Panc1 (cell line): ENCODE results near the gene HEATR9. TPM values are rescaled to one million over a fixed set of nuclear protein-coding genes. Genes with fewer than 3 reads are reported as not detected.

Experiments used
- ATAC-seq: fragments of 200-7000 bp; cut with Tn5 transposase; 2 replicates; pipeline ENCODE4 v1.9.1; 2020; ENCODE audit warnings: mild to moderate bottlenecking, moderate library complexity
- BruUV-seq: library from RNA; stranded (reverse); fragments of 400-500 nt; replicated peaks from 2 replicates; lab custom pipeline; 2021; lab: Mats Ljungman, UMichigan
- CTCF ChIA-PET: fragments of 300-600 bp; sonication (Branson Sonifier 250); formaldehyde crosslinking; loops from one replicate; lab custom pipeline; 2022; ENCODE audit warnings: antibody characterized with exemption; lab: Charles Lee
- POLR2A ChIA-PET: fragments of 300-600 bp; sonication (Branson Sonifier 250); formaldehyde crosslinking; loops from one replicate; lab custom pipeline; 2022; ENCODE audit warnings: antibody characterized with exemption; lab: Charles Lee
- DNase-seq: peaks from one replicate; pipeline ENCODE4 v3.0.0-alpha.2; 2010; ENCODE audit warnings: low read depth, low spot score
- H3K27ac ChIP-seq: 2 replicates; pipeline ENCODE4 v1.5.1; 2011; ENCODE audit warnings: mild to moderate bottlenecking, low read length, inconsistent platforms
- H3K27me3 ChIP-seq: fragments of 200-500 bp; sonication (Bioruptor generic); 2 replicates; pipeline ENCODE4 v1.6.0; 2014; ENCODE audit warnings: low read length, inconsistent platforms; ENCODE audit not compliant: control insufficient read depth, insufficient read depth
- H3K36me3 ChIP-seq: fragments of 200-500 bp; sonication (Bioruptor generic); 2 replicates; pipeline ENCODE4 v1.5.1; 2014; ENCODE audit warnings: inconsistent platforms, mild to moderate bottlenecking, low read length, moderate library complexity; ENCODE audit not compliant: control insufficient read depth, insufficient read depth
- H3K4me1 ChIP-seq: 2 replicates; pipeline ENCODE4 v1.5.1; 2011; ENCODE audit warnings: inconsistent platforms, mild to moderate bottlenecking, low read length, moderate library complexity; ENCODE audit not compliant: control insufficient read depth, insufficient read depth
- H3K4me3 ChIP-seq, 2 experiments: 2 replicates each; pipeline ENCODE4 v1.5.1; 2011 to 2012; ENCODE audit warnings: low read depth in 2 of 2, low read length in 2 of 2, mild to moderate bottlenecking in 2 of 2, inconsistent platforms in 1 of 2, moderate library complexity in 1 of 2
- H3K9me3 ChIP-seq: fragments of 200-500 bp; sonication (Bioruptor generic); 2 replicates; pipeline ENCODE4 v1.5.1; 2014; ENCODE audit warnings: low read depth, mild to moderate bottlenecking, inconsistent platforms, low read length, moderate library complexity; ENCODE audit not compliant: control insufficient read depth, insufficient read depth
- POLR2AphosphoS5 ChIP-seq: IDR thresholded peaks from 2 replicates; pipeline ENCODE4 v1.6.1; 2012; ENCODE audit warnings: mild to moderate bottlenecking, low read depth, low read length, moderate library complexity
- SIN3A ChIP-seq: IDR thresholded peaks from 2 replicates; pipeline ENCODE4 v1.6.1; 2012; ENCODE audit warnings: low read depth, mild to moderate bottlenecking, low read length, moderate library complexity, borderline replicate concordance; ENCODE audit not compliant: insufficient read depth
- TCF7L2 ChIP-seq: IDR thresholded peaks from 2 replicates; pipeline ENCODE4 v1.6.1; 2011; ENCODE audit warnings: mild to moderate bottlenecking, low read depth, low read length, inconsistent platforms
- in situ Hi-C: cut with HindIII; loops from 2 replicates; pipeline ENCODE4 v1.10.0; 2016; ENCODE audit warnings: low sequenced_read_pairs, low pct_unique_long_range_greater_than_20kb
- intact Hi-C: fragments of 100-400 bp; cut with micrococcal nuclease; formaldehyde crosslinking; loops from one replicate; pipeline ENCODE4 v1.10.0; 2022; ENCODE audit not compliant: unreplicated experiment
- total RNA-seq: library from RNA; stranded (reverse); gene quantifications from one replicate; pipeline ENCODE4 v1.2.1, GENCODE V29; 2021; ENCODE audit not compliant: unreplicated experiment
- TF ChIP-seq, protein P1 (sequence below): fragments of 450-650 bp; IDR thresholded peaks from 2 replicates; pipeline ENCODE4 v1.5.1; 2017; ENCODE audit warnings: mild to moderate bottlenecking
- TF ChIP-seq, protein P2 (sequence below), 2 experiments: IDR thresholded peaks; 2 replicates each; pipeline ENCODE4 v1.6.1; 2011 to 2012; ENCODE audit warnings: low read depth in 2 of 2, control low read depth in 1 of 2, low read length in 1 of 2, mild to moderate bottlenecking in 1 of 2, moderate library complexity in 1 of 2; ENCODE audit not compliant: insufficient read depth in 1 of 2

Gene HEATR9
- total RNA-seq, 1 experiment from 2014 or later, result not detected

DNA sequence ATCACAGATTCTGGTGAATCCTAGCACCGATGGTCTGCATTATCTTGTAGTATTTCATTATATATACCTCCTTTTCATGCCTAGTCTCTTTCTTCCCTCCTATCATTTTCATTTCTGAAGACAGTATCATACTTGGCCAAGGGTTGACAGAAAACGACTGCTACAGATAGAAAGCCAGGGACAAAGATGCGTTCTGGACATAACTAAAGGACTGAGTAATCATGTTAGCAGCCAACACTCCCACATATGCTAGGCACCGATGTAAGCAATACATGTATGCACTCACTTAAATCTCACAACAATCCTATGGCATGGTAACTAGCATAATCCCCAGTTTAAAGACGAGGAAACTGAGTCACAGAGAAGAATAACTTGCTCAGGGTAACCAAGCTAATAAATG is 39.0 kb upstream of the HEATR9 start:
- BruUV-seq, result no TSS peak
- in situ Hi-C loops, result no loop called here
- no peak overlapping the region for H3K4me3 ChIP-seq
- H3K27me3 ChIP-seq, result no peaks in the 10 kb centered on the region
- intact Hi-C loops, result no loop called here
- CTCF ChIA-PET, result interaction anchor here (0.6 kb wide), 1 partner anchor 81 kb away, joined by 8 read pairs; no protein-coding TSS in a partner anchor
- no peaks in the 10 kb centered on the region for H3K36me3 ChIP-seq
- no peak for ATAC-seq
- no peak for DNase-seq
- TF ChIP-seq SIN3A, result no peak
- TF ChIP-seq, protein P1, sequence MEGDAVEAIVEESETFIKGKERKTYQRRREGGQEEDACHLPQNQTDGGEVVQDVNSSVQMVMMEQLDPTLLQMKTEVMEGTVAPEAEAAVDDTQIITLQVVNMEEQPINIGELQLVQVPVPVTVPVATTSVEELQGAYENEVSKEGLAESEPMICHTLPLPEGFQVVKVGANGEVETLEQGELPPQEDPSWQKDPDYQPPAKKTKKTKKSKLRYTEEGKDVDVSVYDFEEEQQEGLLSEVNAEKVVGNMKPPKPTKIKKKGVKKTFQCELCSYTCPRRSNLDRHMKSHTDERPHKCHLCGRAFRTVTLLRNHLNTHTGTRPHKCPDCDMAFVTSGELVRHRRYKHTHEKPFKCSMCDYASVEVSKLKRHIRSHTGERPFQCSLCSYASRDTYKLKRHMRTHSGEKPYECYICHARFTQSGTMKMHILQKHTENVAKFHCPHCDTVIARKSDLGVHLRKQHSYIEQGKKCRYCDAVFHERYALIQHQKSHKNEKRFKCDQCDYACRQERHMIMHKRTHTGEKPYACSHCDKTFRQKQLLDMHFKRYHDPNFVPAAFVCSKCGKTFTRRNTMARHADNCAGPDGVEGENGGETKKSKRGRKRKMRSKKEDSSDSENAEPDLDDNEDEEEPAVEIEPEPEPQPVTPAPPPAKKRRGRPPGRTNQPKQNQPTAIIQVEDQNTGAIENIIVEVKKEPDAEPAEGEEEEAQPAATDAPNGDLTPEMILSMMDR, result no peak
- TF ChIP-seq, protein P2, sequence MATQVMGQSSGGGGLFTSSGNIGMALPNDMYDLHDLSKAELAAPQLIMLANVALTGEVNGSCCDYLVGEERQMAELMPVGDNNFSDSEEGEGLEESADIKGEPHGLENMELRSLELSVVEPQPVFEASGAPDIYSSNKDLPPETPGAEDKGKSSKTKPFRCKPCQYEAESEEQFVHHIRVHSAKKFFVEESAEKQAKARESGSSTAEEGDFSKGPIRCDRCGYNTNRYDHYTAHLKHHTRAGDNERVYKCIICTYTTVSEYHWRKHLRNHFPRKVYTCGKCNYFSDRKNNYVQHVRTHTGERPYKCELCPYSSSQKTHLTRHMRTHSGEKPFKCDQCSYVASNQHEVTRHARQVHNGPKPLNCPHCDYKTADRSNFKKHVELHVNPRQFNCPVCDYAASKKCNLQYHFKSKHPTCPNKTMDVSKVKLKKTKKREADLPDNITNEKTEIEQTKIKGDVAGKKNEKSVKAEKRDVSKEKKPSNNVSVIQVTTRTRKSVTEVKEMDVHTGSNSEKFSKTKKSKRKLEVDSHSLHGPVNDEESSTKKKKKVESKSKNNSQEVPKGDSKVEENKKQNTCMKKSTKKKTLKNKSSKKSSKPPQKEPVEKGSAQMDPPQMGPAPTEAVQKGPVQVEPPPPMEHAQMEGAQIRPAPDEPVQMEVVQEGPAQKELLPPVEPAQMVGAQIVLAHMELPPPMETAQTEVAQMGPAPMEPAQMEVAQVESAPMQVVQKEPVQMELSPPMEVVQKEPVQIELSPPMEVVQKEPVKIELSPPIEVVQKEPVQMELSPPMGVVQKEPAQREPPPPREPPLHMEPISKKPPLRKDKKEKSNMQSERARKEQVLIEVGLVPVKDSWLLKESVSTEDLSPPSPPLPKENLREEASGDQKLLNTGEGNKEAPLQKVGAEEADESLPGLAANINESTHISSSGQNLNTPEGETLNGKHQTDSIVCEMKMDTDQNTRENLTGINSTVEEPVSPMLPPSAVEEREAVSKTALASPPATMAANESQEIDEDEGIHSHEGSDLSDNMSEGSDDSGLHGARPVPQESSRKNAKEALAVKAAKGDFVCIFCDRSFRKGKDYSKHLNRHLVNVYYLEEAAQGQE (IDR thresholded peaks at IDR 0.05; ENCODE audit: insufficient read depth in 1 of 2, low read depth in 2 of 2, low read length in 1 of 2), result no peak
- TF ChIP-seq POLR2AphosphoS5, result no peak
- TF ChIP-seq TCF7L2, result no peak
- POLR2A ChIA-PET, result no interaction called here
- H3K4me1 ChIP-seq, result no peaks in the 10 kb centered on the region
- H3K9me3 ChIP-seq, result no peaks in the 10 kb centered on the region
- no peak overlapping the region for H3K27ac ChIP-seq

GRCh38 chr17:35906926-35907637 is 38.4 kb upstream of the HEATR9 start:
- H3K4me1 ChIP-seq, result no peaks in the 10 kb centered on the region
- no peak for ATAC-seq
- H3K36me3 ChIP-seq, result no peaks in the 10 kb centered on the region
- in situ Hi-C loops, result no loop called here
- BruUV-seq, result no TSS peak
- ChIA-PET CTCF (interaction anchor here (0.6 kb wide), 1 partner anchor 80 kb away, joined by 8 read pairs; no protein-coding TSS in a partner anchor), POLR2A (no interaction called here)
- H3K4me3 ChIP-seq, result no peak overlapping the region
- no peak overlapping the region for H3K27ac ChIP-seq
- no peak for DNase-seq
- TF ChIP-seq POLR2AphosphoS5 (no peak), SIN3A (no peak), TCF7L2 (no peak)
- TF ChIP-seq, protein P1, result no peak
- TF ChIP-seq, protein P2 (IDR thresholded peaks at IDR 0.05; ENCODE audit: insufficient read depth in 1 of 2, low read depth in 2 of 2, low read length in 1 of 2), result no peak
- H3K27me3 ChIP-seq, result no peaks in the 10 kb centered on the region
- intact Hi-C loops, result no loop called here
- H3K9me3 ChIP-seq, result no peaks in the 10 kb centered on the region
